DMS 273 (cell line): ENCODE results near the gene SFT2D3.

Experiments used
- DNase-seq: peaks from one replicate; lab custom pipeline; 2025; ENCODE audit not compliant: unreplicated experiment; lab: John Stamatoyannopoulos, UW

SFT2D3 gene, protein sequence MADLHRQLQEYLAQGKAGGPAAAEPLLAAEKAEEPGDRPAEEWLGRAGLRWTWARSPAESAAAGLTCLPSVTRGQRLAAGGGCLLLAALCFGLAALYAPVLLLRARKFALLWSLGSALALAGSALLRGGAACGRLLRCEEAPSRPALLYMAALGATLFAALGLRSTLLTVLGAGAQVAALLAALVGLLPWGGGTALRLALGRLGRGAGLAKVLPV

DNA sequence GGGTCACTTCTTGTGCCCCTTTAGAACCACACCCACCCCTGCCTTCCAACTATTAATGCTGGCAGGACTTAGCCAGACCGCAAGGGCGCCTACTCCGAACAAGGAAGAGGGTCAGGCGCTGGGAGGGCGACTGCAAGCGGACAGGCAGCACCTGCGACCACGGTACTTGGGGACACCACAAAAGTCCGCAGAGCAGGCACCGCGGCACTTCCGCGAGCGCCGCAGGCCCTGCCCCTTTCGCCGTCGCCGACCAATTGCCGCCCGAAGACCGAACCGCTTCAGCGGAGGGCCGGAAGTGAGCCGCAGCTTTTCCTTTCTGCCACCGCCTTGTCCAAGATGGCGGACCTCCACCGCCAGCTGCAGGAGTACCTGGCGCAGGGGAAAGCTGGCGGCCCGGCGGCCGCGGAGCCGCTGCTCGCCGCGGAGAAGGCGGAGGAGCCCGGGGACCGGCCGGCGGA, at the start of gene SFT2D3:
Gene SFT2D3, plus strand, starts transcription at position 305 of the 458 bp plus-strand sequence. Its CDS starts 32 bp downstream, at position 337.
- DNase-seq = peak; percentile 95

DNA sequence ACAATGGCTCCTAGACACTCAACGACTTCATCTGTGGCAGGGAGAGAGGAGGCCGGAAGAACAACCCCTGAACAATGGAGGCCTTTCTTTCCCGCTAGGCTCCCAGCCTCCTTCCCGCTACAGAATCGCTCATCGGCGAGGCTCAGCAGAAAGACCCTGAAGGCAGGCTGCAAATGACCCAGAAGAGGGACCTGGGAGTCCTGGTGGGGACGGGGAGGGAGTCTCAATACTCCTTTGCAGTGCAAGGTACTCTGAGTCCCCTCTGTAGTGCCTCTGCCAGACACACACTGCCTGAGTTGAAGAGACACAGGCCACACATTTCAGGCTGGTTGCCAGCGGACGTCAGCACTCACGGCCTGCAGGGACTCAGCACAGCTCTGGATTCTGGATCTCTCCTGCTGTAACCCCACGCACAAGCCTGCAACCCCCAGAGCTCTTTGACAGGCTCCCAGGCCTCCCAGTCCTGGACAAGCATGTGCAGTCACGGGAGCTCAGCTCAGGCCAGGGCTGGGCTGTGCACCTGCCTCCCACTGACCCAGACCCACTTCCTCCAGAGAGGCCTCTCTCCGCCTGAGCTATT, 49.2 kb upstream of the SFT2D3 start:
- DNase-seq = peak; percentile 13

DNA sequence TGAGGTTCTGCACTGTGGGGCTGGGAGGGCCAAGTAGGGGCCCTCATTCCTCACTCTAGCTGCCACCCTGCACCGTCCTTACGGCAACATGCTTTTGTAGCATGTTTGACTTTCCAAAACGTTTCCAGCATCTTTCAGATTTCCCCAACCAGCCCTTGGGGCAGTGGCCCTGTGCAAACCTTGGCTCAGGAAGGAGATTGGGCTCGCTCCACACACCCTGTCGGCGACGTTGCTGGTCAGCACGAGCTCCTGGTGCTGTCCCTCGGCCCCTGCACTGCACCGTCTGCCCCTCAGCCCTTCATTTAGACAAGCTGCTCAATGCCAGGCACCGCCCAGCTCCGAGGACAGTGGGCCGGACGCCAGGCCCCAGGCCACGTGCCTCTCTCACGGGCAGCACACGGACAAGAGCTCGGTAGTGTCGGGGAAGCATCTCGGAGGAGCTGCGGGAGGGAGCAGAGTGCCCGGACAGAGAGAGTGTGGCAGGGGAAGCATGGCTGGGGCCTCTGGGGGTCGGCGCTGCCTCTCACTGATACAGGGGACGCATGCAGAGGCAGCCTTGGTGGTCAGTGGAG, 48.4 kb upstream of the SFT2D3 start:
- no peak for DNase-seq

DNA sequence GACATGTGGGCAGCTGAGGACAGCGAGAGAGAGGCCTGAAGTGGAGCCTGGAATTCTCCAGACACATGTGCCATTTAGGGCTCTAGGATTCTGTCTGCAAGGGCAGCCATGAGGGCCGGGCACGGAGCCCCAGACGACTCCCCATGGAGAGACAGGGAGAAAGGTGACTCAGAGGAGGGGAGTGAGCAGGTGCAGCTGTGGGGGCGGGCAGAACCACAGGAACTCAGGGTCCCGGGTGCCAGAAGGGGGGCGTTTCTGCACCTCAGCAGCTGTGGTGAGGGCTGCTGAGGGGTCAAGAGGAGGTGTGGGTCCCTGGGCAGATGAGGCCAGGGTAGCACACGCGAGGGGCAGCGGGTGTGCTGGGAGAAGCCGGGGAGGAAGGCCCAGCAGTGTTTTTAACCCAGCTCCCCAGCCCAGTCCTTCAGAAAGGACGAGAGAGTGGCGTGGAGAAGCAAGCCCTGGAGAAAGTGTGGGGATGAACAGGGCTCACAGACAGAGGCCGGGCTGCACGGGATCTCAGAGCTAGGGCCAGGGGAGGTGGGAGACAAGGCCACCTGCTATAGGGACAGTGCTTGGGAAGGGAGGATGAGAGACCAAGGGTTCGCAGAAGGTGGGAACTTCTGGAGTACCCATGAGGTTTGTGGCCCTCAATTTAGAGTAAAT, 47.7 kb upstream of the SFT2D3 start:
- no peak for DNase-seq

DNA sequence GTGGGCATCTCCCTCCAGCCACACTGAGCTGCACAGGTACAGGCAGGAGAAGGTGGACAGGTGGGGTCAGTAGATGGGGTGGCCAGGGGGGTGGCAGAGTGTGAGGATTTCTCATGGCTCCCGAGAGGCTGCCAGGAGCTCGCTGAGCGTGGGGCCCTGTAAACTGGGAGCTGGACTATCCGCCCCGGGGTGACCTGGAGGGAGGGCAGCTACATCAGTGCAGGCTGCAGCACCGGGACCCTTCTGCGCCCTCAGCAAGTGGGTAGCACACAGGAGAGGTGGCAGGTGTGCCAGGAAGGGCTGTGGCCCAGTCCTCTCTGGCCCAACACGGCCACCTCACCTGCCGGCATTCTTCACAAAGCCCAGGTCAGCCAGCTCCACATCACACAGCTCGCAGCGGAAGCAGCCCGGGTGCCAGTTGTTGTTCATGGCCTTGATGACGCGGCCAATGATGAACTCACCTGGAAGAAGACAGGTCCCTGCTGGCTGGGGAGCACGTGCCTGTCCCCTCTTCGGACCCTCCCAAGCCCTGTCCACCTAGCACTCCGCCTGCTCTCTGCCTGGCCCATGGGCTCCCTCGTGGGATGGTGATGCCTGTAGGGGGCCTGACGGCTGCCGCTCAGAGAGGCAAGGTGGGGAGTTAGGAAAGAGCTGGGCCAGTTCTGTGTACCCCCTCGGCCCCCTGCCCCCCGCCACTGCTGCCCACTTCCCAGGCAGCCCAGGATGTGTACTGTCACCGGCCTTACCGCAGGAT, 47.0 kb upstream of the SFT2D3 start:
- DNase-seq = no peak

DNA sequence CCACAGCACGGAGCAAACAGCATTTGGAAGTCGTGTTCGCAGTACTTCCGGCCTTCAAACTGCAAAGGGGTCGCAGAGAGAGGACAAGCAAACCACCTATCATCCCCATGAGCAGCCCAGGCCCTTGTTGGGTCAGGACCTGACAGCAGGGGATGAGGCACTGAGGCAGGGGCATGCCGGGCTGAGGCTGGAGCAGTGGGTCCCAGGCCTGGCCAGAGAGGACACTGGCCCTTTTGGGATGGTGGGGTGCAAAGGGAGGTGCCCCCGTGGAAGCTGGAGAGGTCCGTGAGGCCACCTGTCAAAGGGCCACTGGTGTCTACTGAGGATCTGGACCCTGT, 46.5 kb upstream of the SFT2D3 start:
- no peak for DNase-seq

DNA sequence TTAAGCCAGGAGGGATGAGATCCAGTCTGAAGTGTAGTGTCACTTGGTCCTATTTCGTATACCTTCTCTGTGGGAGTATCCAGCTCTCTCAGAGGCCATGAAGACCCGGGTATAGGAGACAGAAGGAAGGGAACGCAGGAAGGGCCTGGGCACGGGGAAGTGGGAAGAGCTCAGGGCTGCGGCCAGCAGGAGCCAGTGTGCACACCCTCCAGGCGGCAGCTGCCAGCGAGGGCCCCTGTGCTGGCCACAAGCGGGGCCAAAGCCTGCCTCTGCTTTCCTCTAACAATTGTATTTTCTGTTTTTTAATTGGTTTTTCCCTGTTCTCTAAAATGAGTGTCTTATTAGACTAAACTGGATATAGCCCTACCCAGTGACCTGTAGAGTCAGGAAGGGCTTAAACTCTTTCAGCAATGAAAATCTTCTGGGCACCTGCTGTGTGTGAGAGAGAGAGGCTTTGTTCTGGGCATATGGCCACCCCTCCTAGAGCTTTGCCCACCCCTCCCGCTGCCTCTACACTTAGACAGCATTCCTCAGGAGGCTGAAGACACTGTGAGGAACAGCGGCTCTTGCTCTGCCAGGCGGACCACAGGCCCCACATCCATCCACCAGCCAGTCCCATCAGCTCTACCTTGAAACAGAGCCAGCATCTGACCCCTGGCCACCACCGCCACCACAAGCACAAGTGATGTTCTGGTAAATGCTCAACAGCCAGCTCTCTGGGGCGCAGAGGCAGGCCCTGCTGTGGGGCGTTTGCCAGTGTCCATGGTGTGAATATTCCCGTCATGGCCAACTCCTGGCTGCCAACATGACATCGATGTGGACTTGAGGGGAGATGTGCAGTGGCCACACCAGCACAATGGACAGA, 45.9 kb upstream of the SFT2D3 start:
- no peak for DNase-seq

DNA sequence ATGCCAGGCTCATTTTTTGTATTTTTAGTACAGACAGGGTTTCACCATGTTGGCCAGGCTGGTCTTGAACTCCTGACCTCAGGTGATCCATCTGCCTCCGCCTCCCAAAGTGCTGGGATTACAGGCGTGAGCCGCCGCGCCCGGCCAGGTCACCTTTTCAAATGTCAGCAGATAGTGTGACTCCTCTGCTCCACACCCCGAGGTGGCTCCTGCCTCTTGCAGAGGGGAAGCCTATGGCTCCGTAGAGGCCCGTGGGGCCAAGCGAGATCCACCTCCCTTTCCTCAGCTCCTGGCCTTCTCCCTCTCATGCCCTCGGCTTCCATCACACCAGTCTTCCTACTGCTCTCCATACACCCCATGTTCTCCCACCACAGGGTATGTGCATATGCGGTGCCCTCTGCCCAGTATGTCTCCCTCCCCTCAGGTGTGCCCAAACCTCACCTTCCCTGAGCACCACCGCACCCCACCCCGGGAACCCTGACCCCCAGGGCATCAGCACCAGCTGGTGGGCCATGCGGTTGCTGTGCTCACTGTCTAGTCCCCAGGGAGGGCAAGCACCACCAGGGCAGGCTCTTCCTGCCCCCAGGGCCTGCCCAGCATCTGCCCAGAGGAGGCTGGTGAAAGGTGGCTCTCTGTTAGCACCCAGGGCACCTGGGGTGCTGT, 44.6 kb upstream of the SFT2D3 start:
- DNase-seq = no peak

DNA sequence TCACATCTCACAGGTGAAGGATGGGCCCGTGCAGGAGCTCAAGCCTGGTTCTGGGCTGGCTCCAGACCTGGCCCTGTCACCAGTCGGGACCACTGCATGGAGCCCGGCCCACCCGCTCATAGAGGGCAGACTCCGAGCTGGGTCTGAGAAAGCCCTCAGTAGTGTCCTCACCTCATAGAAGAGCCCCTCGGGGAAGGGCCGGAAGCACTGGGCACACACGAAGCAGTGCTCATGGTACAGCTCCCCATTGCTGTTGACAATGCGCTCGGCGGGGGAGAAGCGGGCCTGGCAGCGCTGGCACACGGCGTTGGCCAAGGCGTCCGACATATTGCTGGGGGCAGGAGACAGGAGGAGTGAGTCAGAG, 44.1 kb upstream of the SFT2D3 start:
- DNase-seq = no peak

DNA sequence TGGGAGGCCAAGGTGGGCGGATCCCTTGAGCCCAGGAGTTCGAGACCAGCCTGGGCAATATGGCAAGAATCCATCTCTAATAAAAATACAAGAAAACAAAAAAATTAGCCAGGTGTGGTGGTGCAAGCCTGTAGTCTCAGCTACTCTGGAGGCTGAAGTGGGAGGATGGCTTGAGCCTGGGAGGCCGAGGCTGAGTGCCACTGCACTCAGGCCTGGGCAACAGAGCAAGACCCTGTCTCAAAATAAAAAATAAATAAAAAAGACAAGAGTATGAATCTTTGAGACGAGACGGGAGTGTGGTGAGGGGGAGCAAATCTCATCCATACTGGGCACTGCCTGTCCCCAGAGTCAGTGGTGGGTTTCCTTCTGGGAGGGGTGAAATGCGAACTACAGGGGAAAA, 43.2 kb upstream of the SFT2D3 start:
- DNase-seq = no peak

DNA sequence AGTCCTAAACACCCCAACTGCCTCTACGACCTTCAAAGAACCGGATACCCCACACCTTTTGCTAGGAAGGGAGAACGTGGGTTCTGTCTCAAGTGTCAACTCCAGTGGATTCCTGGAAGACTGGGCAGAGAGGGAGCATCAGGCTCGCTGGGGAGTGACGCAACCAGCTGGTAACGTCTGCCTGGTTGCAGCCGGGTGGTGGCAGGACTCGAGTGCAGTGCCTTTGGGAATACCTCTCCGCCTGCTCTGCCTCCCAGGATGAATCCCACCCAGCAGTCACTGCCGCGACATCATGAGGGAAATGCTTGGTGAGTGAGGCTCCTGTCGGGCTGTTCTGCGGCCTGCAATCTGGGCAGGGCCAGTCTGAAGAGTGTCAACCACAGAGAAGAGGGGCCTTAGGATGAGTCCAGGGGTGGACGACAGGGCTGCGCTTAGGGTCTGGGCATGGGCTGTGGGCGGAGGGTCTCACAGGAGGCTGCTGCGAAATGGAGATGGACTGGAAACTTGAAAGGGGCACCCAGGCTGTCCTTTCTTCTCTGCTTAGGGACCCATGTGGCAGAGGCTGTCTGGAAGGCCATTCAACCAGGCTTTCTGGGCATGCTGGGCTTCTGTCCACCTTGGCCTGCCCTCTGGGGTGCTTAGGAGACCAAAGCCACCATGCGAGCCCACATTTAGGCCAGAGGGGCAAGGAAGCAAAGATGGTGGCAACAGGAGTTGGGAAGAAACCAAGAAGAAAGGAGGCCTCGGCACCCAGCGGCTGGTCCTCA, 42.5 kb upstream of the SFT2D3 start:
- DNase-seq = no peak

DNA sequence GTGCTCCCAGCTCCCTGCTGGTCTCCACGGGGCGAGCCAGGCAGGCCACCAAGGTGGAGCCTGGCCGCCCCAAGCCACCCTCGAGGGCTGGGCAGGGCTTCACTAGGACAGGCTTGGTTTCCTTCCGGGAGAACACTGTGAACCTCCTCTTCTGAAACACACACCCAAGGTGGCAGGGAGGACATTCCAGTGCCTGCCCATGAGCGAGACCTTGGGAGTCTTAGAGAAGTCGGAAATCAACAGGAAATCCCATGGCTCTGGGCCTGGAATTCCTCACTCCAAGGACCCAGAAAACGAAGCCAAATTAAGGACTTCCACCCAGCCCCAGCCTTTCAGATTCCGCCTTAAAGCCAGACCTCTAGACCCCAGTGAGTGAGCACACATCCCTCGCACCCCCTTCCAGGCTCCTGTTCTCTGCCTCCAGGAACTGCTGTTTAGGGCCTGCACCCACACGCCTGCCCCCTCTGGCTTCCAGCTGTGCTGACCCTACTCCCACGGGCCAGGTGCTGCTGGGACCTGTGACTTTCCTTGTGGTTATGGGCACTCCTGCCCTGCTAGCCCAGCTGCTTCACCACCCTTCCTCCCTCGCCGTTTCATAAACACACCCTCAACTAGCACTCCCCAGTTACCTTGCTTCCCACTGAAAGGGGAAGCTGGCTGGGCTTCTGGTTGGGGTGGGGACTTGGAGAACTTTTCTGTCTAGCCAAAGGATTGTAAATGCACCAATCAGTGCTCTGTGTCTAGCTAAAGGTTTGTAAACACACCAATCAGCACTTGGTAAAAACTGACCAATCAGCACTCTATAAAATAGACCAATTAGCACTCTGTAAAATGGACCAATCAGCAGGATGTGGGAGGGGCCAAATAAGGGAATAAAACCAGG, 41.6 kb upstream of the SFT2D3 start:
- DNase-seq = no peak

DNA sequence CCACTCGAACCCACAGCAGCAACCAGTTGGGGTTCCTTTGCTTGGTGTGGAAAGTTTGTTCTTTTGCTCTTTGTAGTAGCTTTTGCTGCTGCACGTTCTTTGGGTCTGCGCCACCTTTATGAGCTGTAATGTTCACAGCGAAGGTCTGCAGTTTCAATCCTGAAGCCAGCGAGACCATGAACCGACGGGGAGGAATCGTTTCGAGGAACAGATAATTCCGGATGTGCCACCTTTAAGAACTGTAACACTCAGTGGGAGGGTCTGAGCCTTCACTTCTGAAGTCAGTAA, 41.1 kb upstream of the SFT2D3 start:
- no peak for DNase-seq

DNA sequence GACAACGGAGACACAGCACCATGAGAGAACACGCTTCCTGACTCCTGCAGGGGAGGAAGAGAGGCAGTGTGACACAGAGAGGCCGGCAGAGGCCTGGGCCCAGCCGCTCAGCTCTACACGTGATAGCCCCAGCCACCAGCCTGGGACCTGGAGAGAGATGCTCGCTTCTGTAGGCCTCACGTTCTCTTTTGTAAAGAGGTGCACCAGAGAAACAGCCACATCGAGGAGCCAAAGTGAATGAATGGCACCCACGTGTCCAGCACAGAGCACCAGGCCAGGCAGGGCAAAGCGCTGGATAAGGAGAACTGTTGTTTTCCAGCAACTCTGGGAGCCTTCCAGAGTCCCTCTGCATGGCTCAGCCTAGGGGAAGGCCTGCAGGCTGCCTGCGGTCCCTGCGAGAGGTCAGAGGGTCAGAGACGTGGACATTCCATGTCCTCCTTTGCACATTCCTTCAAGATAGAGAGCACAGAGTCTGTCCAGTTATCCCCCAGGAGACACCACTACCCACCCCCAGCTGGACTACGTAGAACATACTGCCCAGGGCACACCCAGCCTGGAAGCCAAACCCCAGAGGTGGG, 40.1 kb upstream of the SFT2D3 start:
- DNase-seq = no peak

DNA sequence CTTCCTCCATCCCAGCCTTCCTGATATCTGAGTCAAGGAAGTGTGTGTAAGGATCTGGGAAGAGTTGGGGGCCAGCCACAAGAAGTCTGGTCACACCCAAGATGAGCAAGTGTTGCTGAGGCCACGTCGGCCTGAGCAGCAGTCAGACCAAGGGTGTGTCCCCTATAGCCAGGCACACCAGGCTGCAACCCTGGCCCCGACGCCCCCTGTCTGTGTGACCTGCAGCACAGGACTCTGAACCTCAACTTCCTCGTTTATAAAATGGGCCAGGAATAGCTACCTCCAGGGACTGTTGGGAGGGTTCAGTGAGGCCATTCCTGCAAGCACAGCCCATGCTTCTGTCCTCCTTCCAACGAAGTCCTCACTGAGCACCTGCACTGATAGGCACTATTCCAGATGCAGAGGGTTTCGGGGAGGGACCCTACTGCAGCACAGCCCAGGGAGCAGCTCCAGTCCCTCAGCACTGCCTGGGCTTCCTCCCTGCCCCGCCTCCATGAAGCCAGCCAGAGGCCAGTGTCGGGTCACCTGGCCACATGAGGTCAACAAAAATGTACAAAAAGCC, 39.3 kb upstream of the SFT2D3 start:
- DNase-seq = no peak

DNA sequence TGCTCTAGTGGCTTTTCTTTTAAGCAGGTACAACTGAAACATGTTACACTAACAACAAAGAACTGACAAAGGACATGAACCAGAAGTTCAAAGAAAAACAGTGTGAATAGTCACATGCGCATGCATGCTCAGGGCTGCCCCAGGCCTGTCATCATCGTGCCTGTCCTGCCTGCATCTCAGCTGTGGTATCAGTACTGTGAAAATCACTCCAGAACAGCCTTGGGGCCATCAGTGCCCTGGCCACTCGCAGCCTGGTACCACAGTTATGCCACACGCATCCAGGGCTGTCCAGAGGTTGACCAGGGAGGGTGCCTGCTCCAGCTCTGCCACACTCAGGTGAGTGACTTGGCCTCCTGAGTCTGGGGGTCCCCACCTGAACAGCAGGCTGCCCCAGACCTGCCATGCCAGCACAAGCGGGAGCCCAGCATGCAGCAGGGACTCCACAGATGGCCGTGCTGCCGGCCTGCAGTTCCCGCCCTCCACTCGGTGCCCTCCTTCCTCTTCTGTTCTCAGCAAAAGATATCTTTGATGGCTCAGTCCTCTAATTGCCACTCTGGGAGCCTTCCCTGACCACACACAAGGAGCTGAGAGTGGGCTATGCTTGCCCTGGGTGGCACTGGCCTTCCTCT, 38.2 kb upstream of the SFT2D3 start:
- no peak for DNase-seq

DNA sequence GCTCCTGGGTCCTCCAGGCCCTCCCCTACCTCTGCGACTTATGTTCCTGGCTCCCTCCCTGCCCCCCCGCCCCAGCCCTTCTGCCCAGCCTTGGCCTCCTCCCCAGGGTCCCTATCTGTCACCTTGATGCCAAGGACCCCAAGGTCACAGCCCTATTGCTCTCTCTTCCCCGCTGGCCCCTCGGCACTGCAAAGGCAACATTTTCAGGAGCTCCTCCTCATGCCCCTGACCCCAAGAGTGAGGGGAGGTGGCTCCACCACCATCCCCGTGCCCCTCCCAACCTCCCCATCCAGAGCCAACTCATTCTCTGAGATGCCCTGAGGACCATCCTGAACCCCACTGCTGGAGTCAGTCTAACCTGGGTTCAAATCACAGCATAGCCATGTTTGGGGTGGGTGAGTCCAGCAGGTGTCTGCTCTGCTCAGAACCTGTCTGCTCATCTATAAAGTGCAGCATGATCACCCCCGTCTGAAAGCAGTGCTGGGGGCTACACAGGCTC, 37.7 kb upstream of the SFT2D3 start:
- no peak for DNase-seq
